H1 (cell line): ENCODE data around the gene GREB1.

Experiments used
- CEBPB ChIP-seq: IDR thresholded peaks from 2 replicates; pipeline ENCODE4 v1.6.1; 2012; ENCODE audit warnings: low read depth, low read length
- TF ChIP-seq, protein P1 (sequence below), 3 experiments: IDR thresholded peaks; 1 replicate in 2 of 3; 2 replicates in 1 of 3; pipeline versions ENCODE4 v1.5.1 to v1.6.1; 2011; ENCODE audit warnings: low read length in 3 of 3, mild to moderate bottlenecking in 3 of 3, inconsistent platforms in 2 of 3, low read depth in 1 of 3, moderate library complexity in 1 of 3; ENCODE audit not compliant: insufficient read depth in 1 of 3; ENCODE audit errors: control extremely low read depth in 1 of 3

DNA sequence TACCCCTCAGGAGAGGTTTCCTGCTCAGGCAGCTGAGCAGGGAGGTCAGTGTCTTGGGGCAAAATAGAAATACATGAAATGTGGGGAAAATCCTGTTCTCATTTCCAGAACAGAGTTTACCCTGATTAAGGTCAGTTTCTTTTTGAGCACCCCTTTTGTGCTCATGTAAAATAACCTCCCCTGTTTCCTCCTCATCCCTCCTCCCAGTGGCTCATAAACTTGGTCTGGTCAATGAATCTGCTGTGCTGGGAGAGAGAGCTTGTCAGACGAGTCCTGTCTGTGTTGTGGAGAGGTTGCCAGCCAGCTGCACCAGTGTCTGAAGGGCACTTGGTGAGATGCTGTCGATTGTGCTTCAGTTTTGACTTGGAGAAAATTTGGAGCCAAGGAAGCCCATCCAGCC lies 87.6 kb downstream of the GREB1 start:
- no peak for TF ChIP-seq CEBPB
- TF ChIP-seq, protein P1, sequence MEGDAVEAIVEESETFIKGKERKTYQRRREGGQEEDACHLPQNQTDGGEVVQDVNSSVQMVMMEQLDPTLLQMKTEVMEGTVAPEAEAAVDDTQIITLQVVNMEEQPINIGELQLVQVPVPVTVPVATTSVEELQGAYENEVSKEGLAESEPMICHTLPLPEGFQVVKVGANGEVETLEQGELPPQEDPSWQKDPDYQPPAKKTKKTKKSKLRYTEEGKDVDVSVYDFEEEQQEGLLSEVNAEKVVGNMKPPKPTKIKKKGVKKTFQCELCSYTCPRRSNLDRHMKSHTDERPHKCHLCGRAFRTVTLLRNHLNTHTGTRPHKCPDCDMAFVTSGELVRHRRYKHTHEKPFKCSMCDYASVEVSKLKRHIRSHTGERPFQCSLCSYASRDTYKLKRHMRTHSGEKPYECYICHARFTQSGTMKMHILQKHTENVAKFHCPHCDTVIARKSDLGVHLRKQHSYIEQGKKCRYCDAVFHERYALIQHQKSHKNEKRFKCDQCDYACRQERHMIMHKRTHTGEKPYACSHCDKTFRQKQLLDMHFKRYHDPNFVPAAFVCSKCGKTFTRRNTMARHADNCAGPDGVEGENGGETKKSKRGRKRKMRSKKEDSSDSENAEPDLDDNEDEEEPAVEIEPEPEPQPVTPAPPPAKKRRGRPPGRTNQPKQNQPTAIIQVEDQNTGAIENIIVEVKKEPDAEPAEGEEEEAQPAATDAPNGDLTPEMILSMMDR (IDR thresholded peaks at IDR 0.05; ENCODE audit: control extremely low read depth in 1 of 3, insufficient read depth in 1 of 3, low read depth in 1 of 3, low read length in 3 of 3) = no peak
